Stimulated activated CD4-positive, alpha-beta T cell treated with anti-CD3 and anti-CD28 coated beads, Interleukin-2, amount 100 ng/mL, for 24 hours (primary cell): ENCODE results near the gene HSF4.

Experiments used
- DNase-seq, 2 donors: peaks; one replicate each; pipeline ENCODE4 v3.0.0-alpha.2; 2020

The HSF4 gene

DNA sequence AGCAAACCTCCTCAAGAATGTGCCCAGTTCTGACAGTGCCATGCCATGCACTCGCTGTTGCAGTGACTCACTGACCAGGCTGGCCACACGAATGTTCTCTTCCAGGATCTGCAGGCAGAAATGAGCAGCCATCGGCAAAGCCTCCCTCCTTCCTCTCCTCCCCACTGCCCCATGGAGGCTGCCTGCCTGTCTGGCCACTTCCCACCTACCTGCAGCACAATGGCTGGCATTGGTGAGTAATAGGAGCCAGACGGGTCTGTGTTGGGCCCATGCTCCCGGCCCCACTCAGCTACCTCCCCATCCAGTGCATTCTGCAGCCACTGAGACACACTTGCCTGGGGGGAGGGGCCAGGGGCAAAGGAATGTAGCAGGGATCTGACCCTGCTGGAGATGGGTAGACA, 22.0 kb downstream of the HSF4 start:
- DNase-seq = no peak

DNA sequence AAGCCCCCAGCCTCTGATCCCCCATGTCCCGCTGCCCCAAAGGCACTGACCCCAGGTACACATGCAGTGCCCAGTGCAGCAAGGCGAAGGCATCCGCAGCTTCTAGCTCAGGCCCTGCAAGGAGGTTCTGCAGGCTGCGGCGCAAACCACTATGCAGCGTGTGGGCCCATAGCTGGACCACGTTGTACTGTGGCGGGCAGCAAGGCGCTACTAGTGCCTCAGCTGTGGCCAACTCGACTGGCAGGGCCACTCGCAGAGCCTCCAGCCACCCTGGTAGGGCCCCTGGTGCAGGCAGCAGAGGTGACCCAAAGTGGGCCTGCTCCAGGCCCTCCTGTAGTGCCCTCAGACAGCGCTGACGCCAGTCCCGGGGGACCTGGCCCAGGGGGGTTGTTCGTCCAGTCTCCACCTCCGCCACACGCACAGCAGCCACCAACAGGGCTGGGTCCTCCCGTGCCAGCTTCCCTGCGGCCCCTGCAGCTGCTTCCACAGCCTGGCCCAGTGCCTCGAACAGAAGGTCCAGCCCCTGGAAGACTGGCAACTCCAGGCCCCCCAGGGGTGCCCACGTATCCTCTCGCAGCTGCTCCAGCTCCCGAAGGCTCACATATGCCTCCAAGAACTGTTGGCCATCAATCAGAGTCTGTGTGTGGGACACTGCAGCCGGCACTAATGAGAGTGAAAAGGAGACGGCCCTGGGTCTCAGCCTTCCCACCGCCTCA, 22.8 kb downstream of the HSF4 start:
- DNase-seq = no peak

DNA sequence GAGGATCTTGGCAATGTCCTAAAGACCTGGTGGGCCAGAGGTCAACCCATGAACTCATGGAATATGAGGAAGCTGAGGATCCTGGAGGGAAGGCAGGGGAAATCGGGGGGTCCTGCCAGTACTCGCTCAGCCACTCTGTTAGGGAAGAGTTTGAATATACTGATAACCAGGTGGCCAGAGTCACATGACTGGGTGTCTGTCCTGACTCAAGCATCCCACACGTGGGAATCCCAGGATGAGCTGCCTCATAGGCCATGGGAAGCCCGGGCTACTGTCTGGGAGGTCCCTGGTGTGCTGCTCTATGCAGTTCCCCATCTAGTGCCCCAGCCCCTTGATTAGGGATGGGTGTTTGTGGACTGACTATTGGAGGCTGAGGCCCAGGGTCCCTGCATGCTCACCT, 23.8 kb downstream of the HSF4 start:
- DNase-seq = no peak

DNA sequence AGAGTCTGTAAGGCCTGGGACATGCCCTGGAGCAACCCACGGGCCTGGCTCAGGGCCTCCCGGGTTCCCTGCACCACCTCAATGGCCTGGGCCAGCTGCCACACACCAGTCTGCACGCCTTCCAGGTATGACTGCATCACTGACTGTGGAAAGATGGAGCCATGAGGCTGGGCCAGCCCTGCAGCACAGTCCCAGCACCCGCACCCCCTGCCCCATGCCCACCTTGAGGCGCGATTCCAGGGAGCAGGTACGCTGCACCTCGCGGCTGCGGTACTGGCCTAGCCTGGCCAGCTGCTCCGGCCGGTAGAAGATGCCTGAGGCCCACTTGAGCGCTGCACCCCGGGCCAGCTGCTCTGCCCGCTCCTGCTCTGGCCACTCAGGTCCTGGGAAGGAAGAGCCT, 24.3 kb downstream of the HSF4 start:
- DNase-seq = no peak

DNA sequence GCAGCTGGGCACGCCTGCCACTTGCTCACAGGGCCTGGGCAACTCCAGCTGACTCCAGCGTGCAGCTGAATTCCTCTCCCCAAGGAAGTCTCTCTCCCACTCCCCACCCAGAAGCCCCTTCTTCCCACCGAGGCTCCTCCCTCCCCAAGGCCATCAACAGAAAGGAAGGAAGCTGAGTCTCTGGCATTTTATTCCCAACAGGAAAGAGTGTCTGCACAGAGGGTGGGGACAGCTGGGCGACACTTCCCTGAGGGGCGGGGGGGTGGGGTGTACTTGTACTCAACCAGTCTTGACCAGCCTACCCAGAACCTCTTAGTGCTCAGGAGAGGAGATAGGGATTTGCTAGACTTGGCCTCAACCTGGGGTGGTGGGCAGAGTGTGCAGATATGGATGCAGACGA, 25.5 kb downstream of the HSF4 start, which contains the start of gene EXOC3L1:
Gene EXOC3L1 (minus strand): TSS at position 96 of the 400 bp plus-strand sequence. CDS start 460 bp downstream, outside the sequence.
- no peak for DNase-seq

DNA sequence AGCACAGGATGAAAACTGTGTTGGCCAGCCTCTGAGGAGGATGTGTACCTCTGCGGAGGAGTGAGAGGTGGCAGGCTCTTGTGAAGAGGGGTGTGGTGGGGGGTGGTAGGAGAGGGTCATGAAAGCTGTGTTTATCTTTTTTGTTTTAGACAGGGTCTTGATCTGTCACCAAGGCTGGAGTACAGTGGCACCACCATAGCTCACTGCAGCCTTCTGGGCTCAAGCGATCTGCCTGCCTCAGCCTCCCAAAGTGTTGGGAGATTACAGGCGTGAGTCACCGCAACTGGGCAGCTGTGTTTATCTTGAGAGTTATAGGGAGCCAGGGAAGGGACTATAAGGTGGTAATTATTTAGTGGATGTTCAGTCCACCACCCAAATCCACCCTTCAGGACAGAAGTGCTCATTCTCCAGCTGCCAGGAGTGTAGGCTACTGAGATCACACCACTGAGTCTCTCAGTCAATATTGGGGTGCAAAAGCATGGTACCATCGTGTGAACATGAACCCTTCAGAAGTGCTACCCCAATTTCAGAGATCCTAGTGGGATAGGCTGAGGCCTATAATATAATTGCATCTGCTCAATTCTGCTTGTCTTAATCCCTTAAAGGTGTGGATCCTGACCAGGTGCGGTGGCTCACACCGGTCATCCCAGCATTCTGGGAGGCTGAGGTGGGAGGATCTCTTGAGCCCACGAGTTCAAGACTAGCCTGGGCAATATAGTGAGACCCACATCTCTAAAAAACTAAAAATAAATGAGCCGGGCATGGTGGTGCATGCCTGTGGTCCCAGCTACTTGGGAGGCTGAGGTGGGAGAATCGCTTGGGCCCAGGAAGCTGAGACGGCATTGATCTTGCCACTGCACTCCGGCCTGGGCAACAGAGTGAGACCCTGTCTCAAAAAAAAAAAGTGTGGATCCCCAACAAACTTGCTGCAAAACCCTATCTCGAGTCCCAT, 26.2 kb downstream of the HSF4 start:
- no peak for DNase-seq

DNA sequence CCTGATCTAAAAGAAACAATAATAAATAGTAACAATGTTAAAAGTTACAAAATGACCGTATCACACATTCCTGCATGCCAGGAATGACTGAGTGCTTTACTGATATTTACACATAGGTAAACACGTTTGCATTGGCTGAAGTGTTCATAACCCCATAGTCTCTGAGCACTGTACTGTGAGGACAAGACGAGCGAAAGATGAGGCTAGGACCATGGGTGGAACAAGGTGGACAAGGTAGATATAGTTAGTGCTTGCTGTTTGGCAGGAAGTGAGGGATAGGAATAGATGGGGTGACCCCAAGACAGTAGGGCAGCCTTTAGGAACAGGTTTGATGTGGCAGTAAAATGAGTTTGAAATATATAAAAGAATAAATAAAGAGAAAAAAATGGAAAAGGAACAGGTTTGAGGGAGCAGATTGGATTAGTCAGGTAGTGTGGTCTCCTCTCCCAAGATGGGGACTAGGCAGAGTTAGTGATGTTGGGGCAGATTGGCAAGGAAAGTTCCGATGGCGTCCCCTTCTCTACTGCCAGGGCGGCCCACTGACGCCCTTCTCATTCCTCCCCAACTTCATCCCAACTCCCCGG, 27.0 kb downstream of the HSF4 start:
- DNase-seq = no peak

DNA sequence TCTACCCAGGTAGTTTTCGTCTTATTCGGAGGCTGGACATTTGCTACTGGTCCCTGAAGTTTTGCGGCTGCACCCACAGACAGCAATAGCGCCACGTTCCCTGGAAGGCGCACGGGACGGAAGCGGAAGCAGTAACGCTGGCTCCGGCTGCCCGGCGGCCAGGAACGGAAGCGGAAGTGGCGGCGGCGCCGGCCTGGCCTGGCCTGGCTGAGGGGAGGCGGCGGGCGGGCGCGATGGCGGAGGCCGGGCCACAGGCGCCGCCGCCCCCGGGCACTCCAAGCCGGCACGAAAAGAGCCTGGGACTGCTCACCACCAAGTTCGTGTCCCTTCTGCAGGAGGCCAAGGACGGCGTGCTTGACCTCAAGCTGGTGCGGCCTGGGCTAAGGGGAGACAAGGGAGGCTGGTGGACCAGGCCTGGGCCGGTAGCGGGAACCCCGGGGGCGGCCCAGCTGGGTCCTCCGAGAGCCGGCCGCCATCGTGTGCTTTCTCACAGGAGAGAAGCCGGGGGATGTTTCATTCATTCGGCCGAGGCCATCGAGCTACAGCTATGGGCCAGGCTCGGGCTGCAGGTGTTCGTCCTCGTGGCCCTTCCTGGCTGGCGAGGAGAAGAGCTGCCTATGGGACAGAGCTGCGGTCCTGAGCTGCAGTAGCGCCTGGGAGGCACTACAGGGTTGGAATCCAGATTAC, 27.6 kb downstream of the HSF4 start, which contains the start of gene E2F4:
Gene E2F4 (plus strand): TSS at position 161 of the 687 bp plus-strand sequence. CDS start 73 bp downstream, at position 234.
- DNase-seq = peak; percentile 89 to 92

DNA sequence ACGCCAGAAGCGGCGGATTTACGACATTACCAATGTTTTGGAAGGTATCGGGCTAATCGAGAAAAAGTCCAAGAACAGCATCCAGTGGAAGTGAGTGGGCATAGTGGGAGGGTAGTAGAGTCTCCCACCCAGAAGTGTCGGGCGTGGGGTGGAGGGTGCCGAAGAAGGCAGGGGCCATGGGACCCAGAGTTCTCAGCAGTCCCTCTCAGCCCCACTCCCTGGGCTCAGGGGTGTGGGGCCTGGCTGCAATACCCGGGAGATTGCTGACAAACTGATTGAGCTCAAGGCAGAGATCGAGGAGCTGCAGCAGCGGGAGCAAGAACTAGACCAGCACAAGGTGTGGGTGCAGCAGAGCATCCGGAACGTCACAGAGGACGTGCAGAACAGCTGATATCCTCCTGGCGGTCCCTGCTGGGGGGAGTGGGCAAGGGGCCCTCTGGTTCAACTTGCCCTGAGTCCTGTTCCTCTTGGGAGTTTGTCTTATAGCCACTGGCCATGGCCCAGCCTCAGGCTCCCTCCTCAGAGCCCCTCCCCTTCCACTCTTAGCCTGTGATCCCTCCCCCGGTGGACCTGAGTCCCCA, 28.3 kb downstream of the HSF4 start:
- DNase-seq = no peak

DNA sequence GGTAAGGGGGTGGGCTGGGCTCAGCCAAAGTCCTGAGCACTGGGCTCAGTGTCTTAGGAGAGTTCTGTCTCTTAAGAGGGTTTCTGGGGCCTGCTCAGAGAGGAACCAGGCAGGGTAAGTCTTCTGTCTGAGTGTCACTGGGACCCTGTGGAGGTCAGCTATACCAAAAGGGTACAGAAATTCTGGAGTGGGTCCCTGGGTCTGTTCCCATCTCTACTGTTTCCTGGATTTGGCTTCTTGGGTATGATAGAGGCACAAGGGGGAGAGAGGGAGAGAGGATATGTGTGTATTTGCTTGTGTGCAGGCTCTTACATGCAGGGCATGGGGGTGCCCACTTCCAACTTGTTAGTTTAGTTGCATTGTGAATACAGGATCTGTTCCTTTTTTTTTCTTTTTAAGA, 29.0 kb downstream of the HSF4 start:
- no peak for DNase-seq

DNA sequence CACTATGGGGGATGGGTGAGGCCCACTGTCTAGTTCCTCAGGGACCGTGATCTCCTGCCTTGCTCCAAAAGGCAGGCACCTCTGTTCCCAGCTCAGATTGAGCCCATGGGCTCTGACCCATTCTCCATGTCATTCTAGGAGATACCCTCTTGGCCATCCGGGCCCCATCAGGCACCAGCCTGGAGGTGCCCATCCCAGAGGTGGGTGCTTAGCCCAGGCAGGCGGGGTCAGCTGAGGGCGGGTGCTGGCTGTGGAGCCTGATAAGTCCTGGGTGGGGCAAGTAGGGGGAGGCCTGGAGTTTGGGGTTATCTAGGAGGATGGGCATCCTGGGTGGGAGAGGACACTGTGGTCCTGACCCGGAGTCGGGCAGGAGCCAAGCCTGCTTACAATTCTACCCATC, 29.7 kb downstream of the HSF4 start:
- DNase-seq = no peak

DNA sequence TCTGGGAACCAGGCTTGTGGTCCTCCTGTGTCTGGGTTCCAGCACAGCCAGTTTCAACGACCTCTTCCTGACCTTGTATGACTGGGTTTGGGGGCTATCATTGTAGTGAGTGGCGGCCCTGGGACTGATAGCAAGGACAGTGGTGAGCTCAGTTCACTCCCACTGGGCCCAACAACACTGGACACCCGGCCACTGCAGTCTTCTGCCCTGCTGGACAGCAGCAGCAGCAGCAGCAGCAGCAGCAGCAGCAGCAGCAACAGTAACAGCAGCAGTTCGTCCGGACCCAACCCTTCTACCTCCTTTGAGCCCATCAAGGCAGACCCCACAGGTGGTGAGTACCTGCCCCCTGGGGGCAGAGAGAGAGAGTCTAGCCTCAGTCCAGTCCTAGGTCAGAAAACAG, 31.1 kb downstream of the HSF4 start:
- no peak for DNase-seq

DNA sequence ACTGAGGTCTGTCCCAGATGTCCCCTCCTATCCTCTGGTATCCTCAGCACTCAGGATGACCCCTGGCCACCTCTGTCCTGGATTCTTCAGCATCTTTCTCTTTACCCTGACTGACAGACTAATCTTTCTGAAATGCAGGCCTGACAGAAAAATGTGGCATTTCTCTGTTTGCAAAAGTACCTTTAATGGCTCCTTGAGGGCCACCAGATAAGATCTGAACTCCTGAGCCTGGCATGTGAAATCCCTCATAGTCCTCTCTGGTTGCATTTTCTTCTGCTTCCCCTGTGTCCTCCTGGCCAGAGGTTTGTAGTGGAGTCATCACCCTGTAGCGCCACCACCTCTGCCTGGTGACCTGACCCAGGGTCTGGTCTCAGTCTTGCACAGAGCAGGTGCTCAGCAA, 32.3 kb downstream of the HSF4 start:
- no peak for DNase-seq

DNA sequence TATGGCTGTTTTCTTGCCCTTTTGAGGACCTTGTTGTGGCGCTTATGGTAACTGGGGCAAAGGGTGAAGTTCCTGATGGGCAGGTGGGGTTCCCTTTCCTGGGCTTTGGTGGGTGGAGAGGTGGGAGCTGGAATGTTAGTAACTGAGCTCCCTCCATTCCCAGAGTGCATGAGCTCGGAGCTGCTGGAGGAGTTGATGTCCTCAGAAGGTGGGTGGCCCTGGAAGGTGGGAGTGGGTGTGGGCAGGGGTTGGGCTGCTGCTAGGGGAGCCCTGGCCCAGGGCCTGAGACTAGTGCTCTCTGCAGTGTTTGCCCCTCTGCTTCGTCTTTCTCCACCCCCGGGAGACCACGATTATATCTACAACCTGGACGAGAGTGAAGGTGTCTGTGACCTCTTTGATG, 33.2 kb downstream of the HSF4 start:
- no peak for DNase-seq

DNA sequence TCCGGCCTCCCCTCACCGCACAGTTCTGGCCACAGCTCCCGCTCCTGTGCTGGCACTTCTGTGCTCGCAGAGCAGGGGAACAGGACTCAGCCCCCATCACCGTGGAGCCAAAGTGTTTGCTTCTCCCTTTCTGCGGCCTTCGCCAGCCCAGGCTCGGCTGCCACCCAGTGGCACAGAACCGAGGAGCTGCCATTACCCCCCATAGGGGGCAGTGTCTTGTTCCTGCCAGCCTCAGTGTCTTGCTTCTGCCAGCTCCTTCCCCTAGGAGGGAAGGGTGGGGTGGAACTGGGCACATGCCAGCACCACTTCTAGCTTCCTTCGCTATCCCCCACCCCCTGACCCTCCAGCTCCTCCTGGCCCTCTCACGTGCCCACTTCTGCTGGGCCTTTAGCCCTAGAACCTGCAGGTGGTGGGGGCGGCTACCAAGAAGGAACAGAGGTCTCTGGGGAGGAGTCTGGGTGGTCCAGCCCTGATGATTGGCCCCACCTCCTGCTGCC, 33.7 kb downstream of the HSF4 start:
- DNase-seq = no peak

DNA sequence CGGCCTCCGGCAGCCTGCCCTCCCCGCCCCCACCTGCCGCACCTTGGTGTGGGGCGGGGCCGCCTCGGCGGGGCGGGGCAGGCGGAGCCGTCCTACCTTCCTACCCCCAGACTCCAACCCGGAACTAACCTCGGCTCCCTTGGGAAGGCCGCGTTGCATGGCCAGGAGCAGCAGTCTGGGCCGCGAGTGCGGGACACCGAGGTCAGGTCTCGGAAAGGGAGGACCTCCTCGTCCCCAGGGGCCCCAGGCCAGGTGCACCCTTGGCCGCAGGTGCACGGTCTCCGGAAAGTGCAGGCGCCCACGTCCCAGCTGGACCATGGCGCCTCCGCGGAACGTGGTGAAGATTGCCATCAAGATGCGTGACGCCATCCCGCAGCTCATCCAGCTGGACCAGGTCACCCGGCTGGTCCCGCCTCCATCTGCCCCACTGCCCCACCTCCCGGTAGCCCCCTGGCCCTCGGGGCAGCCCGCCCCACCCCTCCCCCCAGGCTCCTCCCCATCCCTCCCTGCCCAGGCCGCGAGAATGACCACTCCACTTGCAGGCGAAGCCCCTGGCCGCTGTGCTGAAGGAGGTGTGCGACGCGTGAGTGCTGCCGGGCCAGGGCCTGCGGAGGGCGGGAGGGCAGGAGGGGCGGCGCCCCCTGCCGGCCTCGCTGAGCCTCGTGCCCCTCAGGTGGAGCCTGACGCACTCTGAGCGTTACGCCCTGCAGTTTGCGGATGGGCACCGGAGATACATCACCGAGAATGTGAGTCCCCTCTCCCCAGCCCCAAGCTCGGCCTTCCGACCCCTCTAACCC, 34.7 kb downstream of the HSF4 start, which contains the start of gene ELMO3:
Gene ELMO3 (plus strand): TSS at position 121 of the 797 bp plus-strand sequence. CDS start 196 bp downstream, at position 317.
- DNase-seq = no peak

DNA sequence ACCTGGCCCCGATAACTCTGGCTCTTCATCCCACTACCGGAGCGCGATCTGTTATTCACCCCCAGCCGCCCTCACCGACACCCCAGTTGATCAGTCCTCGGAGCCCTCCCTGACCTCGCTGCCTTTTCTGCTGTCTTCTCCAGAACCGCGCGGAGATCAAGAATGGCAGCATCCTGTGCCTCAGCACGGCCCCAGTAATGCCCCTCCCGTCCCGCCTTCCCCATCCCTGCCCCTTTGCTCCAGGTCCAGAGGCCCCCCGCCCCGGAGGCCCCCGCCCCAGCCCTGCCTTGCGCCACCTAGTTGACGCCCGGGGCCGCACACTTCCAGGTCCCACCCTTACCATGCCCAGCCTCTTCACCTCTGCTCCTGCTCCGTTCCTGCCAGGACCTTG, 35.3 kb downstream of the HSF4 start:
- DNase-seq = no peak

DNA sequence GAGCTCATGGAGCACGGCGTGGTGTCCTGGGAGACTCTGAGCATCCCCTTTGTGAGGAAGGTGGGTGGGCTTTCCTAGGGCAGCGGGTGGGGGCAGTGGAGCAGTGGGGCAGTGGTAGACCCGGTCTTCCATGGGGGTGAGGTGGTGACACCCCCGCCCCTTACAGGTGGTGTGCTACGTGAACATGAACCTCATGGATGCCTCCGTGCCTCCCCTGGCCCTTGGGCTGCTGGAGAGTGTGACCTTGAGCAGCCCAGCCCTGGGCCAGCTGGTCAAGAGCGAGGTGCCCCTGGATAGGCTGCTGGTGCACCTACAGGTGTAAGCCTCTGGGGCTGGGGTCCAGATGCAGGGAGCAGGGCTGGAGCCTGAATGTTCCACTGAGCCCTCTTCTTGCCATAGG, 35.9 kb downstream of the HSF4 start:
- no peak for DNase-seq

DNA sequence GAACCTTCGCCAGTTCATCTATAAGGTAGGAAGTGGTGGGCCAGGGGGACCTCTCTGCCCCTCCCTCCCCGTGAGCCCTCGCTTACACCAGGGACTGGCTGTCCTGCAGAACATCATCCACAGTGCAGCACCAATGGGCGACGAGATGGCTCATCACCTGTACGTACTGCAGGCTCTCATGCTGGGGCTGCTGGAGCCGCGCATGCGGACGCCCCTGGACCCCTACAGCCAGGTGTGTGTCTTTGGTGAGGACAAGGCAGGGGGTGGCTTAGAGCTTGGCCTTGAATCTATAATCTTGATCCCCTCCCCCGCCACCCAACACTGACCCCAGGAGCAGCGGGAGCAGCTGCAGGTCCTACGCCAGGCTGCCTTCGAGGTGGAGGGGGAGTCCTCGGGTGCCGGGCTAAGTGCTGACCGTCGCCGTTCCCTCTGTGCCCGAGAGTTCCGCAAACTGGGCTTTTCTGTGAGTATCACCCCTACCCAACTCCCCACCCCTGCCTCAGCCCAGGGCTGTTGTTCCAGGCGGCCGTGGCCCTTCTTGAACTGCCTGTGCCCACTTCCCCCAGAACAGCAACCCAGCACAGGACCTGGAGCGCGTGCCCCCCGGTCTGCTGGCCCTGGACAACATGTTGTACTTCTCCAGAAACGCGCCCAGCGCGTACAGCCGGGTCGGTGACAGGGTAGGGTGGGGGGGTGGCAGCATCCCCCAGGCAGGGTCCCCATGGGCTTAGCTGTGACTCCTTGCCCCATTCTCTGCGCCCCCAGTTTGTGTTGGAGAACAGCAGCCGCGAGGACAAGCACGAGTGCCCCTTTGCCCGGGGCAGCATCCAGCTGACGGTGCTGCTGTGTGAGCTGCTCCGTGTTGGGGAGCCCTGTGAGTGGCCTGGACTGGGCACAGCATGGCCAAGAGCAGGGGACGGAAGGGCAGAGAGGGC, 37.1 kb downstream of the HSF4 start:
- DNase-seq = no peak

DNA sequence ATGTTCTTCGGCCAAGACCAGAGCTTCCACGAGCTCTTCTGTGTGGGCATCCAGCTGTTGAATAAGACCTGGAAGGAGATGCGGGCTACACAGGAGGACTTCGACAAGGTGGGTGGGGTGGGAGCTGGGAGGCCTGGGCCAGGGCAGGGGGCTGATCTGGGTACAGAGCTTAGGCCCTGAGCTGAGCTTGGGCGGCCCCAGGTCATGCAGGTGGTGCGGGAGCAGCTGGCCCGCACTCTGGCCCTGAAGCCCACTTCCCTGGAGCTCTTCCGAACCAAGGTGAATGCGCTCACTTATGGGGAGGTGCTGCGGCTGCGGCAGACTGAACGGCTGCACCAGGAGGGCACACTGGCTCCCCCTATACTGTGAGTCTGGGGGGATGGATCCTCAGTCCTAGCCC, 37.9 kb downstream of the HSF4 start:
- DNase-seq = no peak
